ENCODE results near the gene TNPO1.
"Not testable (repeated sequence)": the region's sequence is repeated elsewhere in the genome, so short reads cannot be mapped to it uniquely, and the experiment has no call there.

- TF ChIP-seq EZH2phosphoT487 (IDR thresholded peaks at IDR 0.05; ENCODE audit: insufficient read depth, low read depth); EZH2 (IDR thresholded peaks at IDR 0.05; ENCODE audit: insufficient read depth, poor library complexity, severe bottlenecking): not testable (repeated sequence)
These were observed 23.8 kb upstream of the TNPO1 start for GRCh38 chr5:72792662-72793061.

Data from GM23248 (cell line).